ENCODE results near the gene WWOX.

DNA sequence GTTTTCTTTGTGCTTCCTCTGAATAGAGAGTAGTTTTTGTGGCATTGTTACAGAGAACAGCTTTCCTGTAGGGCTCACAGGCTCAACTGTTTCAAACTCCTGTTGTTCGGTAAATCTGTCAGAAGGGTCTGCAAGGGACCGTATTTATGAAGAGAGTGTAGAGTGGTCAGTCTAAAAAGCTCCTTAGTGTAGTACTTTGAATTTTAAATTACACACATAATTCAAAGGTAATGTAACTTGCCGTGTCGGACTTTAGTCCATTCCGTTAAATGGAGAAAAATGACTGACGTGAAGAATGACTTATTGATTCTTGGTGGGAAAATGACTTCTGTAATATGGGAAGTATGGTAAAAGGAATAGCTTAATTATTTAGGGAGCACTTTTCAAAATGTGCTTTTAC lies 190.9 kb downstream of the WWOX start:
- TF ChIP-seq, protein P1, sequence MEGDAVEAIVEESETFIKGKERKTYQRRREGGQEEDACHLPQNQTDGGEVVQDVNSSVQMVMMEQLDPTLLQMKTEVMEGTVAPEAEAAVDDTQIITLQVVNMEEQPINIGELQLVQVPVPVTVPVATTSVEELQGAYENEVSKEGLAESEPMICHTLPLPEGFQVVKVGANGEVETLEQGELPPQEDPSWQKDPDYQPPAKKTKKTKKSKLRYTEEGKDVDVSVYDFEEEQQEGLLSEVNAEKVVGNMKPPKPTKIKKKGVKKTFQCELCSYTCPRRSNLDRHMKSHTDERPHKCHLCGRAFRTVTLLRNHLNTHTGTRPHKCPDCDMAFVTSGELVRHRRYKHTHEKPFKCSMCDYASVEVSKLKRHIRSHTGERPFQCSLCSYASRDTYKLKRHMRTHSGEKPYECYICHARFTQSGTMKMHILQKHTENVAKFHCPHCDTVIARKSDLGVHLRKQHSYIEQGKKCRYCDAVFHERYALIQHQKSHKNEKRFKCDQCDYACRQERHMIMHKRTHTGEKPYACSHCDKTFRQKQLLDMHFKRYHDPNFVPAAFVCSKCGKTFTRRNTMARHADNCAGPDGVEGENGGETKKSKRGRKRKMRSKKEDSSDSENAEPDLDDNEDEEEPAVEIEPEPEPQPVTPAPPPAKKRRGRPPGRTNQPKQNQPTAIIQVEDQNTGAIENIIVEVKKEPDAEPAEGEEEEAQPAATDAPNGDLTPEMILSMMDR (IDR thresholded peaks at IDR 0.05; ENCODE audit: low read depth, low read length) = no peak
- TF ChIP-seq POLR2A (IDR thresholded peaks at IDR 0.05; ENCODE audit: extremely low read depth, insufficient read length) (no peak), MAX (IDR thresholded peaks at IDR 0.05; ENCODE audit: low read depth, low read length) (no peak)

Data from NB4 (cell line).